ENCODE results near the gene EML1. TPM values are rescaled to one million over a fixed set of nuclear protein-coding genes. Genes with fewer than 3 reads are reported as not detected.
A peak's percentile ranks its signal among the peaks of the same experiment; 100 is the strongest.

The EML1 gene
- total and polyA plus RNA-seq, 2 of the 13 experiments (the other 11 are each of a cell fraction or from before 2014, with no cell fraction given), result 0.59 to 1.7 TPM

- intact Hi-C loops (cut with micrococcal nuclease; ENCODE audit: unreplicated experiment) (no loop called here), in situ Hi-C loops (cut with HindIII; ENCODE audit: extremely low pct_ligation_motif_present, low pct_unique_long_range_greater_than_20kb) (no loop called here)
- H3K4me2 ChIP-seq (ENCODE audit: low read depth, low read length), result peak overlapping the region; percentile 64; the same call in 1 of the 2 replicates
- ChIA-PET POLR2A (no interaction called here), CTCF (ENCODE audit: low intra/inter-chr PET ratio, low total read pairs) (no interaction called here)
- no TSS peak for BruUV-seq (replicated peaks)
- no peak overlapping the region for H3K27ac ChIP-seq (ENCODE audit: extremely low read length, insufficient read depth, low read length)
- H4K20me1 ChIP-seq (ENCODE audit: insufficient read depth, low read length), result no peaks in the 10 kb centered on the region
- no peak overlapping the region for H3K9ac ChIP-seq (ENCODE audit: insufficient read depth, low read depth, low read length)
- peaks cover 43% of the 10 kb centered on the region for H3K4me1 ChIP-seq (ENCODE audit: insufficient read depth, low read length)
- DNase-seq (ENCODE audit: low spot score), result no peak
- FAIRE-seq, result no peak
- H3K27me3 ChIP-seq (ENCODE audit: control insufficient read depth in 1 of 2, insufficient read depth in 2 of 2, low read length in 2 of 2), result peaks cover 2 to 36% of the 10 kb centered on the region in 2 experiments; a peak in 4 of 5 replicates
- no peaks in the 10 kb centered on the region for H3K36me3 ChIP-seq (replicated peaks in 1 of 2; ENCODE audit: control insufficient read depth in 1 of 2, insufficient read depth in 2 of 2, low read length in 2 of 2)
- no peak overlapping the region for H3K4me3 ChIP-seq (replicated peaks in 1 of 3; ENCODE audit: insufficient read depth in 1 of 3, low read depth in 2 of 3, low read length in 3 of 3)
- 5% methylated on average over 6 of the region's 6 CpGs for WGBS (ENCODE audit: low lambda C conversion rate)
- H3K9me3 ChIP-seq (ENCODE audit: low read length), result no peaks in the 10 kb centered on the region
- no peak overlapping the region for H2AFZ ChIP-seq (ENCODE audit: low read length)
- H3K79me2 ChIP-seq (ENCODE audit: insufficient read depth, low read length), result no peaks in the 10 kb centered on the region
- ATAC-seq, result no peak; the same call in 1 of the 3 replicates
- TF ChIP-seq CEBPB (IDR thresholded peaks at IDR 0.05; ENCODE audit: borderline replicate concordance, low read depth, low read length) (peak; percentile 79), HOXA7 (CRISPR knock-in tag; IDR thresholded peaks at IDR 0.05) (no peak), TRIM22 (IDR thresholded peaks at IDR 0.05) (no peak), ATF4 (CRISPR knock-in tag; IDR thresholded peaks at IDR 0.05) (peak in 1 of 2 experiments; percentile 49; a peak in 1 of 4 replicates), KMT2B (CRISPR knock-in tag; IDR thresholded peaks at IDR 0.05) (no peak), KIAA2018 (CRISPR knock-in tag; IDR thresholded peaks at IDR 0.05; ENCODE audit: borderline replicate concordance) (no peak), HBP1 (CRISPR knock-in tag; IDR thresholded peaks at IDR 0.05; ENCODE audit: low read depth) (no peak), PITX1 (CRISPR knock-in tag; IDR thresholded peaks at IDR 0.05) (no peak), CEBPG (CRISPR knock-in tag; IDR thresholded peaks at IDR 0.05) (peak; percentile 74), ZFP82 (CRISPR knock-in tag; IDR thresholded peaks at IDR 0.05; ENCODE audit: borderline replicate concordance) (no peak)
Measured at GRCh38 chr14:99790978-99791376, 2.2 kb upstream of the EML1 start.
